Neutrophil (primary cell): ENCODE measurements around the gene COX14.
"Not testable (repeated sequence)": the region's sequence is repeated elsewhere in the genome, so short reads cannot be mapped to it uniquely, and the experiment has no call there.

ENCODE experiments used
- H3K27ac ChIP-seq: fragments of 200-600 bp; sonication (generic); 2 replicates; pipeline ENCODE4 v1.5.1; 2016; ENCODE audit warnings: mild to moderate bottlenecking, moderate library complexity
- H3K27me3 ChIP-seq: fragments of 200-600 bp; sonication (generic); 2 replicates; pipeline ENCODE4 v1.6.0; 2016; ENCODE audit warnings: mild to moderate bottlenecking
- H3K36me3 ChIP-seq: fragments of 200-600 bp; sonication (generic); 2 replicates; pipeline ENCODE4 v1.5.1; 2017
- H3K4me1 ChIP-seq, 2 experiments: fragments of 200-600 bp in 1 of 2; sonication (generic) in 1 of 2; 1 replicate in 1 of 2; 2 replicates in 1 of 2; pipeline versions ENCODE4 v1.5.1 to v1.6.1; 2013 to 2016; ENCODE audit warnings: low read depth in 1 of 2, low read length in 1 of 2, mild to moderate bottlenecking in 1 of 2, moderate library complexity in 1 of 2; ENCODE audit not compliant: control insufficient read depth in 1 of 2, insufficient read depth in 1 of 2
- H3K4me3 ChIP-seq, 2 experiments: fragments of 200-600 bp in 1 of 2; sonication (generic) in 1 of 2; 1 replicate in 1 of 2; 2 replicates in 1 of 2; pipeline ENCODE4 v1.5.1; 2013 to 2016; ENCODE audit warnings: low read depth in 1 of 2, low read length in 1 of 2, mild to moderate bottlenecking in 1 of 2, moderate library complexity in 1 of 2
- H3K9me3 ChIP-seq: fragments of 200-600 bp; sonication (generic); 2 replicates; pipeline ENCODE4 v1.5.1; 2016
- TF ChIP-seq, protein P1 (sequence below): fragments of 200-600 bp; sonication (generic); IDR thresholded peaks from 2 replicates; pipeline ENCODE4 v1.5.1; 2016; ENCODE audit warnings: antibody characterized with exemption

The COX14 gene

DNA sequence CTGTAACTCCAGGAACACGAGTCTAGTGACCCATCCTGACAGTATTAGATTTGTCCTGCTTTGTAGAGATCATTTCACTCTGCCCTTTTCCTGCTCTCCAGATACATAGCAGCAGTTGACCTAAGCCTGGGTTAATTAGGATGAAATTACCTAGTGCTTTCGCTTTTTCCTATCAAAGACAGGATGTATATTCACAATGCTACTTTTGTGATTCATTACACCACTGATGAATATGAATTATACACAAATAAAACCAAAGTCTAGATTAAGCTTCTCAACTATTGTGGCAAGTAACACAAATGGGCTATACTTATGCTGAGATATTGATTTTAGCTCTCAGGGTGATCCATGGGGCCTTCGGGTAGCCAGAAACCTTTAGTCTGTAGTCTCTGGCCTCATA is 37.3 kb downstream of the COX14 start:
- Histone ChIP-seq H3K9me3 (no peaks in the 10 kb centered on the region), H3K27ac (no peak overlapping the region), H3K36me3 (peaks cover 5% of the 10 kb centered on the region), H3K4me3 (no peak overlapping the region), H3K4me1 (no peaks in the 10 kb centered on the region), H3K27me3 (no peaks in the 10 kb centered on the region)
- TF ChIP-seq, protein P1, sequence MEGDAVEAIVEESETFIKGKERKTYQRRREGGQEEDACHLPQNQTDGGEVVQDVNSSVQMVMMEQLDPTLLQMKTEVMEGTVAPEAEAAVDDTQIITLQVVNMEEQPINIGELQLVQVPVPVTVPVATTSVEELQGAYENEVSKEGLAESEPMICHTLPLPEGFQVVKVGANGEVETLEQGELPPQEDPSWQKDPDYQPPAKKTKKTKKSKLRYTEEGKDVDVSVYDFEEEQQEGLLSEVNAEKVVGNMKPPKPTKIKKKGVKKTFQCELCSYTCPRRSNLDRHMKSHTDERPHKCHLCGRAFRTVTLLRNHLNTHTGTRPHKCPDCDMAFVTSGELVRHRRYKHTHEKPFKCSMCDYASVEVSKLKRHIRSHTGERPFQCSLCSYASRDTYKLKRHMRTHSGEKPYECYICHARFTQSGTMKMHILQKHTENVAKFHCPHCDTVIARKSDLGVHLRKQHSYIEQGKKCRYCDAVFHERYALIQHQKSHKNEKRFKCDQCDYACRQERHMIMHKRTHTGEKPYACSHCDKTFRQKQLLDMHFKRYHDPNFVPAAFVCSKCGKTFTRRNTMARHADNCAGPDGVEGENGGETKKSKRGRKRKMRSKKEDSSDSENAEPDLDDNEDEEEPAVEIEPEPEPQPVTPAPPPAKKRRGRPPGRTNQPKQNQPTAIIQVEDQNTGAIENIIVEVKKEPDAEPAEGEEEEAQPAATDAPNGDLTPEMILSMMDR = no peak

DNA sequence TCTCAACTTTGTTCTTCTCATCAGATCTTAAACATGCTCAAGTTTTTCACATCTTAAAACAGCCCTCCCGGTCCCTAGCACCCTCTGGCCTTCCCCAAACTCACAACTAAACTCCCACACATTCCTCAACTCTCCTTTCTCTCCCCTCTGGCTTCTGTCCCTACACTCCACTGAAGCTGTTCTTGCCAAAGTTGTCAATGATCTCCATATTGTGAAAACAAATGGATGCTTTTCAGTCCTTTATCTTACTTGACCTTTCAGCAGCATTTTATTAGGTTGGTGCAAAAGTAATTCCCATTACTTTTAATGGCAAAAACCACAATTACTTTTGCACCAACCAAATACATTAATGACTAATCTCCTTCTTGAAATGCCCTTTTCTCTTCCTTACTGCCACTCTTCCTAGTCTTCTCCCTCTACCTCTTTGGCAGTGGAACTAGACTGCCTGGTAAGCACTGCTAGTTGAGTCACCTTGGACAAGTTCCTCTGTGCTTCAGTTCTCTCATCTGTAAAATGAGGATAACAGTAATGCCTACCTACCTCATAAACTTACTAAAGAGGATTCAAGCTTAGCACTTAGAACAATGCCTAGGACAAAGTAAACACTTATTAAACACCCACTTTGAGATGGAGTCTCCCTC is 39.1 kb downstream of the COX14 start:
- H3K27ac ChIP-seq = no peak overlapping the region
- H3K36me3 ChIP-seq = peaks cover 5% of the 10 kb centered on the region
- no peaks in the 10 kb centered on the region for H3K4me1 ChIP-seq
- TF ChIP-seq, protein P1 = no peak
- H3K4me3 ChIP-seq = no peak overlapping the region
- H3K9me3 ChIP-seq = no peaks in the 10 kb centered on the region
- H3K27me3 ChIP-seq = no peaks in the 10 kb centered on the region

DNA sequence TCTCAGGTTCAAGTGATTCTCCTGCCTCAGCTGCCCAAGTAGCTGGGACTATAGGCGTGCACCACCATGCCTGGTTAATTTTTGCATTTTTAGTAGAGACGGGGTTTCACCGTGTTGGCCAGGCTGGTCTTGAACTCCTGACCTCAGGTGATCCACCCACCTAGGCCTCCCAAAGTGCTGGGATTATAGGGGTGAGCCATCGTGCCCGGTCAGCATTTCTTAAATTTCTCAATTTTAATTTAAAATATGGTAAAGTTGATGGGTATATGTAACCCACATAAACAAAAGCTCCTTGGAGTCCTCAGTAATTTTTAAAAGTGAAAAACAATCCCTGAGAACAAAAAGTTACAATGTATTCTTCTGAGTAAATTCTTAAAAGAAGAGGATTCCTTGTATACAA is 42.9 kb downstream of the COX14 start:
- not testable (repeated sequence) for H3K27me3 ChIP-seq, H3K4me3 ChIP-seq, H3K36me3 ChIP-seq, H3K4me1 ChIP-seq, H3K9me3 ChIP-seq, H3K27ac ChIP-seq

DNA sequence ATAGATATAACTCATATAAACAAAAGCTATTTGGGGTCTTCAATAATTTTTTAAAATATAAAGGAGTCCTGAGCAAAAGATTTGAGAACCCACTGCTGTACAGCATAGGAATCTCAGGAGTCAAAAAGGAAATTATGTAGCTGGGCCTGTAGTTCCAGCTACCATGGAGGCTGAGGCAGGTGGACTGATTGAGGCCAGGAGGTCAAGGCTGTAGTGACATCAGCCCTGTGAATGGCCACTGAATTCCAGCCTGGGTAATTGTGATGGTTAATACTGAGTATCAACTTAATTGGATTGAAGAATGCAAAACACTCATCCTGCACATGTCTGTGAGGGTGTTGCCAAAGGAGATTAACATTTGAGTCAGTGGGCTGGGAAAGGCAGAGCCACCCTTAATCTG is 44.6 kb downstream of the COX14 start:
- H3K4me1 ChIP-seq = no peaks in the 10 kb centered on the region
- TF ChIP-seq, protein P1 = no peak
- no peaks in the 10 kb centered on the region for H3K27me3 ChIP-seq
- H3K9me3 ChIP-seq = no peaks in the 10 kb centered on the region
- no peak overlapping the region for H3K4me3 ChIP-seq
- peaks cover 5% of the 10 kb centered on the region for H3K36me3 ChIP-seq
- no peak overlapping the region for H3K27ac ChIP-seq

DNA sequence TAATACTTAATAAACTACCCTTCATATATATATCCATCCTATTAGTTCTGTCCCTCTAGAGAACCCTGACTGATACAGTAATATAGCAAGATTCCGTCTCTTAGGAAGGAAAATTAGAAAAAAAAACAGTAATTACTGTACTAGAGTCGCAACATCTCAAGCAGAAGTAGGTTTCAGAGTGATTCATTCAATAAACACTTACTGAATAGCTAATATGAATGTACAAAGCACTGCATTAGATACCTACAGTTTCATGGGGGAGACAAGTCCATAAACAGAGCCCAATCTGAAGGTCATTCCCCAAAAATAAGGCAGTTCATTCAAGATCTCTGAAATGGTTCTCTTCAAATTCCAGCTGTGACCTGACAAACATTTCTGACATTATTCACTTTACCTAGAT is 45.2 kb downstream of the COX14 start:
- H3K4me1 ChIP-seq = peaks cover 0 to 2% of the 10 kb centered on the region in 2 experiments
- H3K27me3 ChIP-seq = no peaks in the 10 kb centered on the region
- no peak overlapping the region for H3K27ac ChIP-seq
- peaks cover 5% of the 10 kb centered on the region for H3K36me3 ChIP-seq
- TF ChIP-seq, protein P1 = no peak
- H3K9me3 ChIP-seq = no peaks in the 10 kb centered on the region
- no peak overlapping the region for H3K4me3 ChIP-seq

DNA sequence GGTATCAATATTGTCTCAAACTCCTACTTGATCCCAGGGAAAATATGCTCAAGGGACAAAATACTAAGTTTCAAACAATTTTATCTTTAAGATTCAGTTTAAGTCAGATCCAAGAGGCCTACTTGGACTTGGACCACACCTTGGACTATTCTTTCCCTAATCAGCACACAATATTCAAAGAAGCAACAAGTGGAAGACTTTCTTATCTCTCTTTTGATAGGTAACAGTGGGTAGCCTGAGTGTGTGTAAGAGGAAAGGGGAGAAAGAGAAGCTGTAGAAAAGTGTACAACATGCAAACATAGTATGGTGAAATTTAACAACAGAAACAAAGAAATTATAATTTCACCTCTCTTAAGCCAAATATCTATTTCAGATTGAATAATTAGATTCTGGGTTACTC is 48.6 kb downstream of the COX14 start:
- H3K4me3 ChIP-seq = no peak overlapping the region
- H3K27me3 ChIP-seq = no peaks in the 10 kb centered on the region
- no peak overlapping the region for H3K27ac ChIP-seq
- TF ChIP-seq, protein P1 = no peak
- no peaks in the 10 kb centered on the region for H3K36me3 ChIP-seq
- H3K4me1 ChIP-seq = peaks cover 0 to 7% of the 10 kb centered on the region in 2 experiments
- no peaks in the 10 kb centered on the region for H3K9me3 ChIP-seq
